ENCODE data around the gene ZNF93. TPM values are rescaled to one million over a fixed set of nuclear protein-coding genes. Genes with fewer than 3 reads are reported as not detected.
A peak's percentile ranks its signal among the peaks of the same experiment; 100 is the strongest.
"Not testable (repeated sequence)": the region's sequence is repeated elsewhere in the genome, so short reads cannot be mapped to it uniquely, and the experiment has no call there.

The ZNF93 gene
- total RNA-seq, 1 experiment from 2014 or later: 7.5 TPM

DNA sequence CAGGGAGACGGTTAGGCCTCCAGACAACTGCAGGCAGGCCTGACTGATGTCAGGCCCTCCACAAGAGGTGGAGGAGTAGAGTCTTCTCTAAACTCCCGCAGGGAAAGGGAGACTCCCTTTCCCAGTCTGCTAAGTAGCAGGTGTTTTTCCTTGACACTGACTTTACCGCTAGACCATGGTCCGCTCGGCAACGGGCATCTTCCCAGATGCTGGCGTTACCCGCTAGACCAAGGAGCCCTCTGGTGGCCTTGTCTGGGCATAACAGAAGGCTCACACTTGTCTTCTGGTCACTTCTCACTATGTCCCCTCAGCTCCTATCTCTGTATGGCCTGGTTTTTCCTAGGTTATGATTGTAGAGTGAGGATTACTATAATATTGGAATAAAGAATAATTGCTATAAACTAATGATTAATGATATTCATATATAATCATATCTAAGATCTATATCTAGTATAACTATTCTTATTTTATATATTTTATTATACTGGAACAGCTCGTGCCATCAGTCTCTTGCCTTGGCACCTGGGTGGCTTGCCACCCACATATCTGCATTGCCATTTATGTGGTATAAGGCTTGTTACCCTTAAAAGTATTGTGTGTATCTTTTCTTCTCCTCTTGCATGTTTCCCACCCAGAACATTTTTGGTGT lies 58.5 kb downstream of the ZNF93 start:
- H3K4me1 Mint-ChIP-seq (ENCODE audit: low read depth, unreplicated experiment); BruUV-seq (replicated peaks); H3K4me3 Mint-ChIP-seq (ENCODE audit: unreplicated experiment); H3K36me3 ChIP-seq (ENCODE audit: control insufficient read depth, insufficient read depth, low read length); CTCF ChIA-PET; H3K27me3 ChIP-seq (replicated peaks; ENCODE audit: control insufficient read depth, insufficient read depth, low read length); intact Hi-C loops (cut with micrococcal nuclease; ENCODE audit: unreplicated experiment); H3K36me3 Mint-ChIP-seq (ENCODE audit: insufficient read depth, unreplicated experiment); H3K27ac Mint-ChIP-seq (ENCODE audit: unreplicated experiment); POLR2A ChIA-PET; H3K9me3 ChIP-seq; H3K4me1 ChIP-seq; H3K27me3 Mint-ChIP-seq (ENCODE audit: insufficient read depth, unreplicated experiment); H3K4me3 ChIP-seq (ENCODE audit: low read depth, low read length): not testable (repeated sequence)
- peak; percentile 45 to 54 for DNase-seq
- H3K9me3 Mint-ChIP-seq (ENCODE audit: unreplicated experiment): peaks cover 27% of the 10 kb centered on the region
- peak; percentile 24 to 43 for TF ChIP-seq CTCF (IDR thresholded peaks at IDR 0.05; ENCODE audit: insufficient read depth in 1 of 2, low read depth in 1 of 2, low read length in 1 of 2, severe bottlenecking in 1 of 2, unreplicated experiment in 1 of 2)

DNA sequence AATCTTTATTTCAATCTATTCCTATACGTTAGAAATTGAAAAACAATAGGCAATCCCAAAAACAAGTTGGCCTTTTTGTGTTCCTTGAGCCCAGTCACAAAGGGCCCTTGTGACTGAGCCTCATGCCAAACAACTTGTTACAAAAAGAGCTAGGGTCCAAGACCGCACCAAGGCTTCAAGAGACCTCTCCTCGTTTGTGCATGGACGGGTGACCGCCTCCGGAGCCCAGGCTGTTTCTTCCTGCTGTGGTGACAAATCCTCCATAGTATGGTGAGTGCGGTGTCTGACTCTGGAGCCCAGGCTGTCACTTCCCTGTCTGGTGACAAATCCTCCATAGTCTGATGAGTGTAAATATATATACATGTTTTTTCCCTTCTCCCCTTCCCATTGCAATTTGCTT lies 63.7 kb downstream of the ZNF93 start:
- H3K4me3 ChIP-seq (ENCODE audit: low read depth, low read length): no peak overlapping the region
- H3K9me3 Mint-ChIP-seq (ENCODE audit: unreplicated experiment): peaks cover 45% of the 10 kb centered on the region
- H3K27me3 Mint-ChIP-seq (ENCODE audit: insufficient read depth, unreplicated experiment): no peaks in the 10 kb centered on the region
- no peaks in the 10 kb centered on the region for H3K4me1 ChIP-seq
- H3K4me1 Mint-ChIP-seq (ENCODE audit: low read depth, unreplicated experiment): no peaks in the 10 kb centered on the region
- no peak for DNase-seq
- H3K36me3 Mint-ChIP-seq (ENCODE audit: insufficient read depth, unreplicated experiment): no peaks in the 10 kb centered on the region
- H3K27ac Mint-ChIP-seq (ENCODE audit: unreplicated experiment): no peak overlapping the region
- H3K9me3 ChIP-seq: peaks cover 14% of the 10 kb centered on the region; the same call in 1 of the 2 replicates
- H3K4me3 Mint-ChIP-seq (ENCODE audit: unreplicated experiment): no peak overlapping the region
- no peaks in the 10 kb centered on the region for H3K36me3 ChIP-seq (ENCODE audit: control insufficient read depth, insufficient read depth, low read length)
- ChIA-PET POLR2A (no interaction called here), CTCF (no interaction called here)
- H3K27me3 ChIP-seq (replicated peaks; ENCODE audit: control insufficient read depth, insufficient read depth, low read length): no peaks in the 10 kb centered on the region
- intact Hi-C loops (cut with micrococcal nuclease; ENCODE audit: unreplicated experiment): no loop called here
- no TSS peak for BruUV-seq (replicated peaks)
- no peak for TF ChIP-seq CTCF (IDR thresholded peaks at IDR 0.05; ENCODE audit: insufficient read depth in 1 of 2, low read depth in 1 of 2, low read length in 1 of 2, severe bottlenecking in 1 of 2, unreplicated experiment in 1 of 2)

DNA sequence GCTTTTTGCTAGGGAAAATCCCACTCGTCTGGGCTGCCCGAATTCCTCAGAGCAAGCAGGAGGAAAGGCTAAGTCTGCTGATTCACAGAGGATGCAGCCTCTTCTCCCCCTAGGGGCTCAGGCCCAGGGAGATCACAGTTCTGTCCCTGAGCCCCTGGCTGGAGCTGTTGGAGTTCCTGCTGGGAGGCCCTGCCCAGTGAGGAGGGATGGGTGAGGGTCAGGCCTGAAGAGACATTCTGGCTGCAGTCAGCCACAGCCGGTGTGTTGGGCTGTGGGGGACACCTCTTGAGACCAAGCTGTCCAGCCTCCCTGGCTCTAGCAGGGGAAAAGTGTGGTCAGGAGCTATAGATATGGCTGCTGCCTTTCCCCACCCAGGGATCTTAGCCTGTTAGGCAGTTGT lies 65.4 kb downstream of the ZNF93 start:
- peaks cover 47% of the 10 kb centered on the region for H3K9me3 Mint-ChIP-seq (ENCODE audit: unreplicated experiment)
- H3K4me1 Mint-ChIP-seq (ENCODE audit: low read depth, unreplicated experiment); H3K27me3 ChIP-seq (replicated peaks; ENCODE audit: control insufficient read depth, insufficient read depth, low read length); H3K4me3 ChIP-seq (ENCODE audit: low read depth, low read length); BruUV-seq (replicated peaks); intact Hi-C loops (cut with micrococcal nuclease; ENCODE audit: unreplicated experiment); H3K36me3 ChIP-seq (ENCODE audit: control insufficient read depth, insufficient read depth, low read length); H3K4me3 Mint-ChIP-seq (ENCODE audit: unreplicated experiment); H3K27me3 Mint-ChIP-seq (ENCODE audit: insufficient read depth, unreplicated experiment); H3K27ac Mint-ChIP-seq (ENCODE audit: unreplicated experiment); DNase-seq; POLR2A ChIA-PET; H3K36me3 Mint-ChIP-seq (ENCODE audit: insufficient read depth, unreplicated experiment); H3K4me1 ChIP-seq; CTCF ChIA-PET: not testable (repeated sequence)
- peaks cover 14% of the 10 kb centered on the region; the same call in 1 of the 2 replicates for H3K9me3 ChIP-seq

GRCh38 chr19:19966862-19967261 lies 66.1 kb downstream of the ZNF93 start:
- BruUV-seq (replicated peaks): no TSS peak
- DNase-seq: no peak
- intact Hi-C loops (cut with micrococcal nuclease; ENCODE audit: unreplicated experiment): no loop called here
- CTCF ChIA-PET: no interaction called here
- no peaks in the 10 kb centered on the region for H3K4me1 Mint-ChIP-seq (ENCODE audit: low read depth, unreplicated experiment)
- H3K4me3 Mint-ChIP-seq (ENCODE audit: unreplicated experiment): no peak overlapping the region
- no peaks in the 10 kb centered on the region for H3K27me3 Mint-ChIP-seq (ENCODE audit: insufficient read depth, unreplicated experiment)
- no peaks in the 10 kb centered on the region for H3K36me3 ChIP-seq (ENCODE audit: control insufficient read depth, insufficient read depth, low read length)
- H3K36me3 Mint-ChIP-seq (ENCODE audit: insufficient read depth, unreplicated experiment): peaks cover 4% of the 10 kb centered on the region
- no peak overlapping the region for H3K4me3 ChIP-seq (ENCODE audit: low read depth, low read length)
- POLR2A ChIA-PET: no interaction called here
- no peaks in the 10 kb centered on the region for H3K27me3 ChIP-seq (replicated peaks; ENCODE audit: control insufficient read depth, insufficient read depth, low read length)
- TF ChIP-seq CTCF (IDR thresholded peaks at IDR 0.05; ENCODE audit: insufficient read depth in 1 of 2, low read depth in 1 of 2, low read length in 1 of 2, severe bottlenecking in 1 of 2, unreplicated experiment in 1 of 2): no peak
- H3K27ac Mint-ChIP-seq (ENCODE audit: unreplicated experiment): no peak overlapping the region
- H3K9me3 Mint-ChIP-seq (ENCODE audit: unreplicated experiment): peaks cover 52% of the 10 kb centered on the region
- H3K9me3 ChIP-seq: peaks cover 14% of the 10 kb centered on the region; the same call in 1 of the 2 replicates
- no peaks in the 10 kb centered on the region for H3K4me1 ChIP-seq

All from Caco-2 (cell line).